ENCODE data around the gene MRGPRG. TPM values are rescaled to one million over a fixed set of nuclear protein-coding genes. Genes with fewer than 3 reads are reported as not detected.
"Not testable (repeated sequence)": the region's sequence is repeated elsewhere in the genome, so short reads cannot be mapped to it uniquely, and the experiment has no call there.

The MRGPRG gene
- polyA plus RNA-seq, 3 donors = not detected

DNA sequence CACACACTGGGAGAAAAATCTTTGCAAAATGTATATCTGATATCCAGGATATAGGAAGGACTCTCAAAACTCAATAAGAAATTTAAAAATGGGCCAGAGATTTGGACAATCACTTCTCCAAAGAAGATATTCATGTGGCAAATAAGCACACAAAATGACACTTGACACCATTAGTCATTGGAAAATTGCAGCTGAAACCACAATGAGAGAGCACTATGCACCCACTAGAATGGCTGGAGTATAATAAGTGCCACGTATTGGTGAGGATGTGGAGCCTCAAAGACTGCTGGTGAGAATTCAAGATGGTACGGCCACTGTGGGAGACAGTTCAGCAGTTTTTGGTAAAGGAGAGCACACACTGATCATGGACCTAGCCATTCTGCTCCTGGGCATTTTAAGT, 40.7 kb downstream of the MRGPRG start:
- DNase-seq (ENCODE audit: low read depth in 3 of 3, low spot score in 2 of 3) = no peak

- DNase-seq (ENCODE audit: low read depth in 3 of 3, low spot score in 2 of 3) = no peak
These were observed 42.1 kb downstream of the MRGPRG start for GRCh38 chr11:3176487-3176886.

GRCh38 chr11:3175194-3175593, 43.4 kb downstream of the MRGPRG start:
- no peak for DNase-seq (ENCODE audit: low read depth in 3 of 3, low spot score in 2 of 3)

DNA sequence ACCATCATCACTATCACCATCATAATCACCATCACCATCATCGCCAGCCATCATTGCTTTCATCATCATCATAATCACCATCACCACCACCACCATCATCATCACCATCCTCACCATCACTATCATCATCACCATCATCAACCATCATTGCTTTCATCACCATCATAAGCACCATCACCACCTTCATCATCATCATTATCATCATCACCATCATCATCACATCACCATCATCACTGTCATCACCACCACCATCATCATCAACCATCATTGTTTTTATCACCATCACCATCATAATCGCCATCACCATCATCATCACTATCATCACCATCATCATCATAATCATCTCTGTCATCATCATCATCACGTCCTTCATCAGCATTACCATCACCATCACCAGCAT, 44.2 kb downstream of the MRGPRG start:
- no peak for DNase-seq (ENCODE audit: low read depth in 3 of 3, low spot score in 2 of 3)

DNA sequence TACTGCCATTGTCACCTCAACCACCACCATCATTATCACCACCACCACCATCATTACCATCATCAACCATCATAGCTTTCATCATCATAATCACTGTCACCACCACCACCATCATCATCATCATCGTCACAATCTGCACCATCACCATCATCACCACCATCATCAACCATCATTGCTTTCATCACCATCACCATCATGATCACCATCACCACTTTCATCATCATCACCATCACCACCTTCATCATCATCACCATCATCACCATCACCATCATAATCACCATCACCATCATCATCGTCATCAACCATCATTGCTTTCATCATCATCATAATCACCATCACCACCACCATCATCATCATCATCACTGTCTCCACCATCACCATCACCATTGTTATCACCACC, 44.8 kb downstream of the MRGPRG start:
- no peak for DNase-seq (ENCODE audit: low read depth in 3 of 3, low spot score in 2 of 3)

- DNase-seq (ENCODE audit: low read depth in 3 of 3, low spot score in 2 of 3) = no peak
These were observed 46.6 kb downstream of the MRGPRG start for GRCh38 chr11:3171931-3172560.

DNA sequence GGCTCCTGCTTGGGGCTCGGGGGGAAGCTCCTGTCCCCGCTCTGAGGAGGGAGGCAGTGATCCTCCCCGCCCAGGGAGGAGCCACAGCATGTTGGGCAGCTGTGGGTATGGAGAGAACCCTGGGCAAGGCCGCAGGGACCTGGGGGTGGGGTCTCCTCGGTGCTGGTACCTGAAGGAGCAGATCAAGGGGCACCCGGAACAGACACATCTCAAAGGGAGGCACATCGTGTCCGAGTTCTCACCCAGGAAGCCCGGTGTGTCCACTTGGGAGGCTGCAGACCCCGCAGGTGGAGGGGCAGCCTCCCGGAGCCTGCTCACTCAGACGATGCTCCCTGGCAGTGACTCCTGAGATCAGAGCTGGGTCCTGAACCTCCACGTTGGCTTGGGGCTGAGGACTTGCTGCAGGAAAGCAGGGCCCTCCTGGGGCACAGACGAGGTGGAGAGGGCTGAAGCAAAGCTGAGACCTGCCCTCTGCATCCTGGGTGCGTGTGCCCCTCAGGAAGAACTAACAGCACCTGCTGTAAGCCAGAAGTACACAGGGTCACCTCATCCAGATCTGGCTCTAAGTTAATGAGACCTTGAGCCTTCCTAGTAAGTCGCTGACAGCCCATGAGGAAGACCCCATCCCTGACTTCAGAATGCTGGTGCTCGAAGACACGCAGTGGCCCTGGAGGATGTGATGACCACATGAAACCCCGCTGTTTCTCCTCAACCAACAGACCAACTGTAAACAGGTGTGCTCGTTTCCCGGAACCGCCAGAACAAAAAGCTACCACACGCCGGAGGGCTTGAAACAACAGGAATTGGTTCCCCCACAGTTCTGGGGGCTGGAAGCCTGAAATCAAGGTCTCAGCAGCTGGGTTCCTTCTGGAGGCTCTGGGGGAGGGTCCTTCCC, 47.6 kb downstream of the MRGPRG start:
- no peak for DNase-seq (ENCODE audit: low read depth in 3 of 3, low spot score in 2 of 3)

- no peak for DNase-seq (ENCODE audit: low read depth in 3 of 3, low spot score in 2 of 3)
These were observed 48.4 kb downstream of the MRGPRG start for GRCh38 chr11:3170044-3170755.

GRCh38 chr11:3169255-3170043, 49.2 kb downstream of the MRGPRG start:
- DNase-seq (ENCODE audit: low read depth in 3 of 3, low spot score in 2 of 3) = no peak

DNA sequence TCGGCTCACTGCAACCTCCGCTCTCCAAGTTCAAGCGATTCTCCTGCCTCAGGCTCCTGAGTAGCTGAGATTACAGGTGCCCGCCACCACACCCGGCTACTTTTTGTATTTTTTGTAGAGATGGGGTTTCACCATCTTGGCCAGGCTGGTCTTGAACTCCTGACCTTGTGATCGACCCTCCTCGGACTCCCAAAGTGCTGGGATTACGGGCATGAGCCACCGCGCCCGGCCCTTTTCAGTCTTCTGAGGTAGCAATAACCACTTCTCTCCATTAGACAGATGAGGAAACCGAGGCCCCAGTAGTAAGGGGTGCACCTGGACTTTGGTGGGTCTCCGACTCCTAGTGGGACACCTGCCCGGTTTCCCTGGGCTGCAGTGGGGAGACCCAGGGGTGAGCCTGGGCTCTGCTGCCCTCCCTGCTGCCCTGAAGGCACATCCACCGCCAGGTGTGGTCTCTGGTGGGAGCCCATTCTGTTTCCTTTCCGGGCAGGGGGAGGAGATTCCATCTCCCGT, 49.8 kb downstream of the MRGPRG start:
- DNase-seq (ENCODE audit: low read depth in 3 of 3, low spot score in 2 of 3) = not testable (repeated sequence)

Other genes with a start within 250 kb of the MRGPRG start
- 100 to 1,000 TPM; 200 to 243 (median 220) TPM for gene NAP1L4, start 226.5 kb downstream of the MRGPRG start, polyA plus RNA-seq (ENCODE audit: insufficient read length in 3 of 3)
- gene CARS1, start 161.4 kb downstream of the MRGPRG start, polyA plus RNA-seq (ENCODE audit: insufficient read length in 3 of 3) = 10 to 100 TPM; 24.4 to 26.0 (median 24.9) TPM
- 10 to 100 TPM; 15.7 to 17.5 (median 16.5) TPM for gene OSBPL5, start 53.5 kb downstream of the MRGPRG start, polyA plus RNA-seq (ENCODE audit: insufficient read length in 3 of 3)
- gene MRGPRE, start 13.6 kb upstream of the MRGPRG start, polyA plus RNA-seq (ENCODE audit: insufficient read length in 3 of 3) = not detected
- gene ZNF195, start 160.3 kb upstream of the MRGPRG start, polyA plus RNA-seq (ENCODE audit: insufficient read length in 3 of 3) = 10 to 100 TPM; 33.8 to 39.7 (median 37.8) TPM

Data from right renal cortex interstitium (tissue), 3 donors.